Astrocyte of the cerebellum (primary cell): Measurements from ENCODE around the gene ETNK1.

Experiments used
- DNase-seq: peaks from one replicate; pipeline ENCODE4 v3.0.0-alpha.2; 2011; ENCODE audit warnings: low read depth
- H3K4me3 ChIP-seq: 2 replicates; pipeline ENCODE4 v1.5.1; 2011; ENCODE audit warnings: mild to moderate bottlenecking, low read depth, low read length, moderate library complexity
- in situ Hi-C: cut with HindIII; loops from 2 replicates; pipeline ENCODE4 v1.10.0; 2017; ENCODE audit warnings: low sequenced_read_pairs
- TF ChIP-seq, protein P1 (sequence below): IDR thresholded peaks from 2 replicates; pipeline ENCODE4 v1.5.1; 2012; ENCODE audit warnings: low read length, low read depth, moderate library complexity, mild to moderate bottlenecking; ENCODE audit errors: missing control alignments

ETNK1 gene, protein sequence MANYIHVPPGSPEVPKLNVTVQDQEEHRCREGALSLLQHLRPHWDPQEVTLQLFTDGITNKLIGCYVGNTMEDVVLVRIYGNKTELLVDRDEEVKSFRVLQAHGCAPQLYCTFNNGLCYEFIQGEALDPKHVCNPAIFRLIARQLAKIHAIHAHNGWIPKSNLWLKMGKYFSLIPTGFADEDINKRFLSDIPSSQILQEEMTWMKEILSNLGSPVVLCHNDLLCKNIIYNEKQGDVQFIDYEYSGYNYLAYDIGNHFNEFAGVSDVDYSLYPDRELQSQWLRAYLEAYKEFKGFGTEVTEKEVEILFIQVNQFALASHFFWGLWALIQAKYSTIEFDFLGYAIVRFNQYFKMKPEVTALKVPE

DNA sequence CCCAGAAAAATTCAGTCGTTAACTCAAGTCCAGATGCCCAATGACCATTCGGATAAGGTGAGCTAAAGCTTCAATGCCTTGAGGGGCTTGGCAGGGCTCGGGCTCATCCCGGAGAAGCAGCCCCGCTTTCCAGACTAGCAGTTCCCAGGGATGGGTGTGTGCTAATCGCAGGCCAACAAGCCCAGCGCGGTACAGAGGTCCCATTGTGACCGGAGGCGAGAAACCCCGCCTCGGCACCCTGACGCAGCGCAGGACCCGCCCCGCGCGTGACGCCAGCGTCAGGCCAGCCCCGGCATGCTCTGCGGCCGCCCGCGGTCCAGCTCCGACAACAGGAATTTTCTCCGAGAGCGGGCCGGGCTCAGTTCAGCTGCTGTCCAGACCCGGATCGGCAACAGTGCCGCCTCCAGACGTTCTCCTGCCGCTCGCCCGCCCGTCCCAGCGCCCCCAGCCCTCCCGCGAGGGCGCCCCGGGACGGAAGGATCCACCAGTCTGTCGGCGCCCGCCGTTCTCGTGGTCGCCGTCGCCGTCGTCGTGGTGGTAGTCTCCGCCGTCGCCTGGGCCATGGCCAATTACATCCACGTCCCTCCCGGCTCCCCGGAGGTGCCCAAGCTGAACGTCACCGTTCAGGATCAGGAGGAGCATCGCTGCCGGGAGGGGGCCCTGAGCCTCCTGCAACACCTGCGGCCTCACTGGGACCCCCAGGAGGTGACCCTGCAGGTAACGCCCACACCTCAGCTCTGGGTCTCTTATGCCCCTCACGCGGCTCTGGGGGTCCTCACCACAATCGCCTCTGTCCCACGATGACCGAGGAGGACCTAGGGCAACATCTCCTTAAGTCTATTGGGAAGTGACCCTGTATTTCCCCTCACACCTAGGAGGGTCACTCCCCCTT lies at the start of gene ETNK1:
Gene ETNK1, plus strand, starts transcription at position 302 of the 892 bp plus-strand sequence. Its CDS starts 260 bp downstream, at position 562.
- DNase-seq, result peak; percentile 83
- in situ Hi-C loops, result no loop called here
- TF ChIP-seq, protein P1, sequence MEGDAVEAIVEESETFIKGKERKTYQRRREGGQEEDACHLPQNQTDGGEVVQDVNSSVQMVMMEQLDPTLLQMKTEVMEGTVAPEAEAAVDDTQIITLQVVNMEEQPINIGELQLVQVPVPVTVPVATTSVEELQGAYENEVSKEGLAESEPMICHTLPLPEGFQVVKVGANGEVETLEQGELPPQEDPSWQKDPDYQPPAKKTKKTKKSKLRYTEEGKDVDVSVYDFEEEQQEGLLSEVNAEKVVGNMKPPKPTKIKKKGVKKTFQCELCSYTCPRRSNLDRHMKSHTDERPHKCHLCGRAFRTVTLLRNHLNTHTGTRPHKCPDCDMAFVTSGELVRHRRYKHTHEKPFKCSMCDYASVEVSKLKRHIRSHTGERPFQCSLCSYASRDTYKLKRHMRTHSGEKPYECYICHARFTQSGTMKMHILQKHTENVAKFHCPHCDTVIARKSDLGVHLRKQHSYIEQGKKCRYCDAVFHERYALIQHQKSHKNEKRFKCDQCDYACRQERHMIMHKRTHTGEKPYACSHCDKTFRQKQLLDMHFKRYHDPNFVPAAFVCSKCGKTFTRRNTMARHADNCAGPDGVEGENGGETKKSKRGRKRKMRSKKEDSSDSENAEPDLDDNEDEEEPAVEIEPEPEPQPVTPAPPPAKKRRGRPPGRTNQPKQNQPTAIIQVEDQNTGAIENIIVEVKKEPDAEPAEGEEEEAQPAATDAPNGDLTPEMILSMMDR, result no peak
- H3K4me3 ChIP-seq, result peak within 1 kb of the TSS; percentile 98

- no peak for DNase-seq
- no peak overlapping the region for H3K4me3 ChIP-seq
- in situ Hi-C loops, result no loop called here
- TF ChIP-seq, protein P1, result no peak
These were observed 48.9 kb upstream of the ETNK1 start for GRCh38 chr12:22576065-22576464.

- TF ChIP-seq, protein P1, result no peak
- in situ Hi-C loops, result no loop called here
- H3K4me3 ChIP-seq, result no peak overlapping the region
- DNase-seq, result no peak
These were observed 48.5 kb upstream of the ETNK1 start for GRCh38 chr12:22576473-22576872.

DNA sequence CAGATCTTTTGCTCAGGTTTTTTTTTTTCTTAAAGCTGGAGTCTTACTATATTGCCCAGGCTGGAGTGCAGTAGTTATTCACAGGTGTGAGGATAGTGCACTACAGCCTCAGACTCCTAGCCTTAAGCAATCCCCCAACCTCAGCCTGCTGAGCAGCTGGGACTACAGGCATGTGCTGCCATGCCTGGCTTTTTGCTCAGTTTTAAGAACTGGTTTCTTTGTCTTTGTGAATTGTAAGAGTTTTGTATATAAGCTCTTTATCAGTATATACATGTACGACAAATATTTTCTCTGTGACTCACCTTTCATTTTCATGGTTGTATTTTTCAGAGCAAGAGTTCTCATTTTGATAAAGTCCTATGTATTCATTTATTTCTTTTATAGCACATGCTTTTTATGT lies 47.3 kb upstream of the ETNK1 start:
- DNase-seq, result no peak
- TF ChIP-seq, protein P1, result no peak
- H3K4me3 ChIP-seq, result no peak overlapping the region
- in situ Hi-C loops, result no loop called here

DNA sequence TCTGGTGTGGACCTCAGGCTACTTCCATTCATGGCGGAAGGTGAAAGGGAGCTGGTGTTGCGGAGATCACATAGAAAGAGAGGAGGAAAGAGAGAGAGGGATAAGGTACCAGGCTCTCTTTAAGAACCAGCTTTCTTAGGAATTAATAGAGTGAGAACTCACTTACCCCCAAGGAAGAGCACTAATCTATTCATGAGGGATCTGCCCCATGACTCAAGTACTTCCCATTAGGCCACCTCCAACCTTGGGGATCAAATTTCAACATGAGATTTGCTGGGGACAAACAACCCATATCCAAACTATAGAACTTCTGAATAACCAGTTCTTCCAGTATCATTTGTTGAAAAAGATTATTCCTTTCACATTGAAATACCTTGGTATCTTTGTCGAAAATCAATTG lies 46.6 kb upstream of the ETNK1 start:
- in situ Hi-C loops, result no loop called here
- DNase-seq, result no peak
- H3K4me3 ChIP-seq, result no peak overlapping the region
- TF ChIP-seq, protein P1, result no peak

- H3K4me3 ChIP-seq, result no peak overlapping the region
- in situ Hi-C loops, result no loop called here
- no peak for DNase-seq
- TF ChIP-seq, protein P1, result no peak
These were observed 36.2 kb upstream of the ETNK1 start for GRCh38 chr12:22588817-22589216.
